Karpas-422 (cell line): ENCODE data around the gene AQP12B. TPM values are rescaled to one million over a fixed set of nuclear protein-coding genes. Genes with fewer than 3 reads are reported as not detected.

Source experiments
- DNase-seq: peaks from one replicate; pipeline ENCODE4 v3.0.0-alpha.2; 2015
- H2AFZ ChIP-seq: fragments of 200-600 bp; sonication (generic); 2 replicates; pipeline ENCODE4 v1.6.1; 2014; ENCODE audit warnings: antibody characterized with exemption, low read length, mixed read lengths
- H3K27ac ChIP-seq: fragments of 200-600 bp; sonication (generic); 2 replicates; pipeline ENCODE4 v1.5.1; 2014; ENCODE audit warnings: mild to moderate bottlenecking, low read length, moderate library complexity
- H3K27me3 ChIP-seq: fragments of 200-600 bp; sonication (generic); 2 replicates; pipeline ENCODE4 v1.6.1; 2014; ENCODE audit warnings: low read length, mixed read lengths
- H3K36me3 ChIP-seq: fragments of 200-600 bp; sonication (generic); 2 replicates; pipeline ENCODE4 v1.6.1; 2014; ENCODE audit warnings: low read length, mixed read lengths; ENCODE audit not compliant: insufficient read depth
- H3K4me1 ChIP-seq: fragments of 200-600 bp; sonication (generic); 2 replicates; pipeline ENCODE4 v1.6.1; 2014; ENCODE audit warnings: mild to moderate bottlenecking, low read length, mixed read lengths
- H3K4me2 ChIP-seq: fragments of 200-600 bp; sonication (generic); 2 replicates; pipeline ENCODE4 v1.6.1; 2014; ENCODE audit warnings: low read length, low read depth, mild to moderate bottlenecking; ENCODE audit not compliant: poor library complexity, severe bottlenecking
- H3K4me3 ChIP-seq: fragments of 200-600 bp; sonication (generic); 2 replicates; pipeline ENCODE4 v1.5.1; 2014; ENCODE audit warnings: mild to moderate bottlenecking, antibody characterized with exemption, low read length, mixed read lengths
- H3K79me2 ChIP-seq: fragments of 200-600 bp; sonication (generic); 2 replicates; pipeline ENCODE4 v1.6.1; 2014; ENCODE audit warnings: mild to moderate bottlenecking, low read length, mixed read lengths
- H3K9ac ChIP-seq: fragments of 200-600 bp; sonication (generic); 2 replicates; pipeline ENCODE4 v1.6.0; 2014; ENCODE audit warnings: low read length
- H3K9me2 ChIP-seq: fragments of 200-600 bp; sonication (generic), shearing (Covaris generic); replicated peaks from 2 replicates; pipeline ENCODE4 v1.6.0; 2014; ENCODE audit warnings: mild to moderate bottlenecking, low read length, moderate library complexity; ENCODE audit not compliant: insufficient read depth
- H3K9me3 ChIP-seq: fragments of 300-700, 200-600 bp; sonication (generic); 2 replicates; pipeline ENCODE4 v1.6.1; 2014; ENCODE audit warnings: low read length, mixed read lengths
- H4K20me1 ChIP-seq: fragments of 200-600 bp; sonication (generic); 2 replicates; pipeline ENCODE4 v1.6.1; 2014; ENCODE audit warnings: mild to moderate bottlenecking, antibody characterized with exemption, low read length, low read depth; ENCODE audit not compliant: insufficient read depth
- total RNA-seq: library from RNA; depleted of rRNA; stranded (reverse); fragments of >200 nt; shearing (Covaris generic); gene quantifications from 2 replicates; pipeline ENCODE4 v1.2.3, GENCODE V29; 2014; ENCODE audit warnings: low replicate concordance

The AQP12B gene
- total RNA-seq, 1 experiment from 2014 or later = not detected

DNA sequence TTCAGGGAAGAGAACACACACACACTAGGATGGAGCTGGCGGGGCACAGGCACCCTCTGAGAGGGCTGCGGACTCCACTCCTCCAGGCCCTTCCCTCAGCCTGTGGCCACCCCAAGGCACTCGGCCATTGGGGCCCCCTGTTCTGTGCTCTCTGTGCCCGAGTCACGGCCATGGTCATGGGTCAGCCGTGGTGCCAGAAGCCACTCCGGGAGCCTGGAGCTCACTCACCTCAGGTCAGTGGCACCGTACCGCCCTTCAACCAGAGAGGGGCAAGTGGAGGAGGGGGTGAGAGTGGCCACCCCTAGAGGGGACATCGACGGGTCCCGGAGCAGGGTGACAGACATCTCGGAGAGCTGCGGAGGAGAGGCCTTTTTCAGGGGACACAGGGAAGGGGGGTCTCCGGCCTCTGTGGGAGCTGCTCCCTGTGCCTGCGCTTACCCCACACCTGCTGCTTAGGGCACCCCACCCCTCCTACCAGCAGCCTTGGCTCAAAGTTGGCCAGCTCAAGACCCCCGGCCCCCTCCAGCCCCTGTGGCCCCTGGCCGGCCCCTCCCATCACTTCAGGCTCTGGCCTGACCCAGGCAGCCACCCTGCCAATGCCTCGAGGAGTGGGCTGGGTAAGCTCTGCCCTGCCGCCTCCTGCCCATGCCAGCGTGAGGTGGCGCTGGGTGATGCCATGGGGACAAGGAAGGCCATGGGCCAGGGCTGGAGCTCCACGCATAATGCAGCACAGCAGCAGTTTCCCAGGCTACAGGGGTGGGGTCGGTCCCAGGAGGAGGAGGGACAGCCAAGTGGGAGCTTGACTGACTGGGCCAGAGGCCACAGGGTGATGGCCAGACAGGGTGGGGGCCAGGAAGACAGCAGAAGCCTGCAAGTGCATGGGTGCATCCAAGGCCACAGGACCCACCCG, 38.3 kb upstream of the AQP12B start:
- H3K4me1 ChIP-seq = no peaks in the 10 kb centered on the region
- H2AFZ ChIP-seq = no peak overlapping the region
- no peak overlapping the region for H3K27ac ChIP-seq
- H4K20me1 ChIP-seq = no peaks in the 10 kb centered on the region
- H3K79me2 ChIP-seq = no peaks in the 10 kb centered on the region
- H3K36me3 ChIP-seq = no peaks in the 10 kb centered on the region
- no peaks in the 10 kb centered on the region for H3K27me3 ChIP-seq
- H3K9me2 ChIP-seq = no peaks in the 10 kb centered on the region
- no peak for DNase-seq
- H3K9me3 ChIP-seq = no peaks in the 10 kb centered on the region
- no peak overlapping the region for H3K9ac ChIP-seq
- H3K4me2 ChIP-seq = no peak overlapping the region
- no peak overlapping the region for H3K4me3 ChIP-seq

DNA sequence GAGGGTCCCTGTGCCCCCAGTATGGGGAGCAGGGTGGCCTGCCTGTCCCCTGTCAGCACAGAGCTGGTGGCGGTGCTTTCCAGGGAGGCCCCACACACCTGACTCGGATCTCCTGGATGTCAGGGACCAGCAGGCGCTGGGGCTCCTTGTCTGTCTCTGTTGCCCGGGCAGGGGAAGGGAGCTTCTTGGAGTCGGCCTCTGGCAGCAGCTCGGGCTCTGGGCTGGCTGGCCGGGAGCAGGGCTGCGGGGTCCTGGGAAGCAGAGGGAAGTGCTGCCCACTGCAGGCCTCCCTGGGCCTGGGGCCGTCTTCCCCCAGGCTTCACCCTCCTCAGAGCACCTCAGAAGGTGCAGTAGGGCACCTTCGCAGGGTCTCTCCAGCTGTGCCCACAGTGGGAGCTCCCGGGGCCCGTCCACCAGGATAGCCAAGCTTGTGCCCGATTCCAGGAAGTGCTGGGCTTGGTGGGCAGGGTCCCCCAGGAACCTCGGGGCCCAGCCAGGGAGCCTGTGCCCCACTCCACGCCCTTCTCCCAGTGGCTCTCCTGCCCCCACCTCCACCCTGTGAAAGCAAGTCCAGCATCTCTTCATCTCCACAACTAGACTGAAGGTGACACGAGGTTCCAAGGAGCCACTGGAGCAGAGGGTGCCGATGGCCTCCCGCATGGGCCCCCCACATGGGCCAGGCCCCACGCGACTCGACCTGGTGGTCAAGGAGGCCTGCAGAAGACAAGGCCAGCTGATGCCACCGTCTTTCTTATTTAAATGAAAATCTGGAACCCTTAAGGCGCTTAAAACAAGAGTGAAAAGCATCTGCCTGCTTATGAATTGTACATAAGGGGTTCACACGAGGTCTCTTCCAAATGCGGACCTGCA, 37.2 kb upstream of the AQP12B start:
- H3K36me3 ChIP-seq = no peaks in the 10 kb centered on the region
- H4K20me1 ChIP-seq = no peaks in the 10 kb centered on the region
- no peak for DNase-seq
- no peak overlapping the region for H3K9ac ChIP-seq
- no peak overlapping the region for H3K4me2 ChIP-seq
- H3K27ac ChIP-seq = no peak overlapping the region
- H3K27me3 ChIP-seq = no peaks in the 10 kb centered on the region
- H3K79me2 ChIP-seq = no peaks in the 10 kb centered on the region
- no peaks in the 10 kb centered on the region for H3K4me1 ChIP-seq
- no peaks in the 10 kb centered on the region for H3K9me2 ChIP-seq
- no peaks in the 10 kb centered on the region for H3K9me3 ChIP-seq
- H2AFZ ChIP-seq = no peak overlapping the region
- no peak overlapping the region for H3K4me3 ChIP-seq

GRCh38 chr2:240718896-240719490, 36.3 kb upstream of the AQP12B start:
- DNase-seq = no peak
- no peaks in the 10 kb centered on the region for H4K20me1 ChIP-seq
- no peaks in the 10 kb centered on the region for H3K36me3 ChIP-seq
- H3K4me1 ChIP-seq = peaks cover 6% of the 10 kb centered on the region
- H3K27ac ChIP-seq = no peak overlapping the region
- H3K4me2 ChIP-seq = no peak overlapping the region
- H3K4me3 ChIP-seq = no peak overlapping the region
- no peaks in the 10 kb centered on the region for H3K9me2 ChIP-seq
- no peak overlapping the region for H2AFZ ChIP-seq
- H3K27me3 ChIP-seq = no peaks in the 10 kb centered on the region
- H3K9me3 ChIP-seq = no peaks in the 10 kb centered on the region
- H3K9ac ChIP-seq = no peak overlapping the region
- H3K79me2 ChIP-seq = no peaks in the 10 kb centered on the region

DNA sequence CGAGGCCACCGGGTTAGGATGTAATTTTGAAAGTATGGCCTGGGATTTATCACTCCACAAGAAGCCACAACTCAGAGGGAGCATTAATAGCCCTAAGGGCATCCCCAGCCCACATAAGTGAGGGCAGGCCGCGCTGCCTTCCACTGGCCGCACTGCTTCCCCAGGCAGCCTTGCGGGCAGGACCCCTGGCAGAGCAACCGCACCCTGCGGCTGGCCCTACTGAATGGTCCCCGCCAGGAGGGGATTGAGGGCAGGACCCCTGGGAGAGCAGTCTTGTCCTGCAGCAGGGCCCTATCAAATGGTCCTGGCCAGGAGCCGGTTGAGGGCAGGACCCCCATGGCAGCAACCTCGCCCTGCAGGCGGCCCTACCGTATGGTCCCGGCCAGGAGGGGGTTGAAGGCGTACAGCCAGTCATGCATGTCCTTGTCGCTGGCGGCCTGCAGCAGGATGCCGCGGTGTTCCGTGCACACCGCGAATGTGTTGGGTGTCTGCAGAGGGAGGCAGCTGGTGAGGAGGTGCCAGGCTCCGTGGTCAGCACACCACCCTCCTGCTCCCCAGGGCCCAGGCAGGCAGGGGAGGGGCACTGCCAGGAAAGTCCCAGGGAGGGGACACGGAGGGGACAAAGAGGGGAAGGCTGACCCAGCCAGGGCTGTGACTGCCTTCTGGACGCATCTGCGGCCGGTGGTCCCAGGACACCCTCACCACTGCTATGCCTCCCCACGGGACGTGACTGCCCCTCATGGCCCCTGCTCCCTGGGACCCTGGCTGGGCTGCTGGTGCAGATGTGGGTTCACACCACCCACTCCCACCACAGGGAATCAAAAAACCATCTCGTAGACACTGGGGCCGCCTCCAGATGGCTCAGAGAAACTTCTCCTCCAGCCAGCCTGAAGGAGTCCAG, 35.2 kb upstream of the AQP12B start:
- DNase-seq = no peak
- Histone ChIP-seq H3K27me3 (no peaks in the 10 kb centered on the region), H3K9me2 (no peaks in the 10 kb centered on the region), H3K4me3 (no peak overlapping the region), H3K4me1 (peaks cover 17% of the 10 kb centered on the region), H3K36me3 (no peaks in the 10 kb centered on the region), H3K27ac (no peak overlapping the region), H3K9me3 (no peaks in the 10 kb centered on the region), H3K9ac (no peak overlapping the region), H3K4me2 (no peak overlapping the region), H4K20me1 (no peaks in the 10 kb centered on the region), H2AFZ (no peak overlapping the region), H3K79me2 (no peaks in the 10 kb centered on the region)

- Histone ChIP-seq H3K27ac (no peak overlapping the region), H3K4me2 (no peak overlapping the region), H3K9ac (no peak overlapping the region), H3K36me3 (no peaks in the 10 kb centered on the region), H3K4me3 (no peak overlapping the region), H2AFZ (no peak overlapping the region), H4K20me1 (no peaks in the 10 kb centered on the region), H3K9me2 (no peaks in the 10 kb centered on the region), H3K4me1 (peaks cover 18% of the 10 kb centered on the region), H3K79me2 (no peaks in the 10 kb centered on the region), H3K27me3 (no peaks in the 10 kb centered on the region), H3K9me3 (no peaks in the 10 kb centered on the region)
- DNase-seq = no peak
Measured at GRCh38 chr2:240717181-240717641, 34.5 kb upstream of the AQP12B start.

DNA sequence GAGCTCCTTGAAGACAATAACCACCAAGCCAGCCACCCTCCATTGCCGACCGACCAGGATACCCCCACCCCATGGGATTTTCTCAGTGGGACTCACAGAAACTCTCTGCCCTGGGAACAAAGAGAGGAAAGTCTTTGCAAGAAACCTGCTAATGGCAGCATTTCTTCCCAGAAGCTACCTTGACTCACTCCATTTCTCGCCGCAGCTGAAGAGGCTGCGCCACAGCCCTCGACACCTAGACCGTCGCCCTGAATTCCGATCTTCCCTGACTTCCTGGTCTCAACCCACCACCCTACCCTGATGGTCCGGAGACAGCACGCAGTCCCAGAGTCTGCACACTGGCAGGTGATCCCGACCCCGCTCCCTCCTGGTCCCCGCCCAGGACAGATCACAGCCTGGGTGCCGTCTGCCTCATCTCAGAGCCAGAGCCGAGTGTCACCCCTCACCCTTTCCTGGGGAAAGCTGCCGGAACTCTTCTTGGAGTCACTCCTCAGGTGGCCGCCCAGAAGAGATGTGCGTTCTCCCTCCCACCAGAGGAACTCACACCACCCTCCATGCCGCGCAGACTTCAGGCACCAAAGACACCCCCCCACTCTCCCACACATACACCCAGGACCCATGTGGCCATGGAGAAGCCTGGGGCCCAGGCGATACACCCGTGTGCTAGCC, 33.6 kb upstream of the AQP12B start:
- H3K4me1 ChIP-seq = peaks cover 18% of the 10 kb centered on the region
- no peaks in the 10 kb centered on the region for H4K20me1 ChIP-seq
- H3K4me3 ChIP-seq = no peak overlapping the region
- no peaks in the 10 kb centered on the region for H3K9me3 ChIP-seq
- H3K36me3 ChIP-seq = no peaks in the 10 kb centered on the region
- no peaks in the 10 kb centered on the region for H3K79me2 ChIP-seq
- DNase-seq = no peak
- no peak overlapping the region for H3K9ac ChIP-seq
- no peaks in the 10 kb centered on the region for H3K9me2 ChIP-seq
- H3K27me3 ChIP-seq = no peaks in the 10 kb centered on the region
- no peak overlapping the region for H3K4me2 ChIP-seq
- H3K27ac ChIP-seq = no peak overlapping the region
- H2AFZ ChIP-seq = no peak overlapping the region
